ENCODE measurements around the gene TAS2R20.

The TAS2R20 gene

DNA sequence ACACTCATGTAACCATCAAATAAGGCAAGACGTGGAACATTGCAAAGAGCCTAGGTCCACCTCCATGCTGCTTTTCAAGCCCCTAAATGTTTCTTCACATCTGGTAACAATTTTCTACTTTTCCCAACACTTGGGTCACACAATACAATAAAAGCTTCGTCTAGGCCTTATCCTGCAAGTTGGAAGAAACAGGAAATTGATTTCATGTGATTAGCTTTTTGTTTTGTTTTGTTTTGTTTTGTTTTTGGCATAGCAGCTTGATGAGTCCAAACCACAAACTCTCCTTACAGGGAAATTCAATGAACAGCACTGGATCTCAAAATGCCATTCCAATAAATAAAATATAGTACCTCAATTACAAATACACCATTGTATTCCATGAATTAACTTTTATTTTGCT lies 30.7 kb downstream of the TAS2R20 start:
- TF ChIP-seq CSDC2 (CRISPR knock-in tag; IDR thresholded peaks at IDR 0.05) (no peak), OSR1 (CRISPR knock-in tag; IDR thresholded peaks at IDR 0.05) (no peak), ZNF8 (CRISPR knock-in tag; IDR thresholded peaks at IDR 0.05) (no peak)
- no peak for ATAC-seq

DNA sequence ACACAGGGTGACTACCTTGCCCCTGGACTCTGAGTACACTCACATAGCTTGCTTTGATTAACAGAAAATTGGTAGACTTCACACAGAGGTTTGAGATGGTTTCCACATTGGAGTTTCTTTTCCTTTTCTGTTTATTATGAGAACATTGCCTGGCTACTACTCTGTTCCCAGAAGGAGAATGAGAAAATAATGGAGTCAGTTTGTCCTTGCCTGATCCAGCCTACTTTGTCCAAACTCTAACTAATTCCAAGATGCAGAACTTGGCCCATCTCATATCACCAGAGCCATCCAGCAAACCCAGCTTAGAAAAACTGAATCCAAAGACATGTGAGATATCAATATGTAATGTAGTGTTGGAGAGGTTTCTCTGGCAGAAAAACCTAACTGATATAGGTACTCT lies 31.8 kb downstream of the TAS2R20 start:
- TF ChIP-seq RARB (CRISPR knock-in tag; IDR thresholded peaks at IDR 0.05), result no peak
- no peak for TF ChIP-seq TCF4 (CRISPR knock-in tag; IDR thresholded peaks at IDR 0.05; ENCODE audit: borderline replicate concordance)
- TF ChIP-seq BACH2 (CRISPR knock-in tag; IDR thresholded peaks at IDR 0.05; ENCODE audit: borderline replicate concordance), result no peak
- TF ChIP-seq, protein P1, sequence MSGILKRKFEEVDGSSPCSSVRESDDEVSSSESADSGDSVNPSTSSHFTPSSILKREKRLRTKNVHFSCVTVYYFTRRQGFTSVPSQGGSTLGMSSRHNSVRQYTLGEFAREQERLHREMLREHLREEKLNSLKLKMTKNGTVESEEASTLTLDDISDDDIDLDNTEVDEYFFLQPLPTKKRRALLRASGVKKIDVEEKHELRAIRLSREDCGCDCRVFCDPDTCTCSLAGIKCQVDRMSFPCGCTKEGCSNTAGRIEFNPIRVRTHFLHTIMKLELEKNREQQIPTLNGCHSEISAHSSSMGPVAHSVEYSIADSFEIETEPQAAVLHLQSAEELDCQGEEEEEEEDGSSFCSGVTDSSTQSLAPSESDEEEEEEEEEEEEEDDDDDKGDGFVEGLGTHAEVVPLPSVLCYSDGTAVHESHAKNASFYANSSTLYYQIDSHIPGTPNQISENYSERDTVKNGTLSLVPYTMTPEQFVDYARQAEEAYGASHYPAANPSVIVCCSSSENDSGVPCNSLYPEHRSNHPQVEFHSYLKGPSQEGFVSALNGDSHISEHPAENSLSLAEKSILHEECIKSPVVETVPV (CRISPR knock-in tag; IDR thresholded peaks at IDR 0.05), result no peak
- no peak for ATAC-seq

DNA sequence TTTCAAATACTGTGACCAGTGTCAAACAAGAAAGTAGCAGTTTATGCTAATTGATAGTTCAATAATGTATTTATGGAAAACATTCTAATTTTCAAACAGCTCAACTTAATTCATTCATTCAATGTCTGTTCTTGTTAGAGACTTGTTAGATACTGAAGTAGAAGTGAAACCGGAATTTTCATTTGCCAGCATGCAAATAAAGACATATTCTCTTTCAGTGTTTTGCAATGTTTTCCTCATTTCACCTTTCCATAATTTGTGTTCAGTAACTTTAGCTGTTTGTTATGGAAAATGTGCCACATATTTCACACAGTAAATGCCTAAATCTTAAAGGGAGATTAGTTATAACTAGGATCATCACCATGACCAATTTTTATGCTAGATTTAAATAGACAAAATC lies 32.6 kb downstream of the TAS2R20 start:
- TF ChIP-seq GLIS3 (CRISPR knock-in tag; IDR thresholded peaks at IDR 0.05) (no peak), ZNF8 (CRISPR knock-in tag; IDR thresholded peaks at IDR 0.05) (no peak), ISL1 (CRISPR knock-in tag; IDR thresholded peaks at IDR 0.05) (no peak), TOX (CRISPR knock-in tag; IDR thresholded peaks at IDR 0.05; ENCODE audit: borderline replicate concordance) (no peak), SNAI2 (CRISPR knock-in tag; IDR thresholded peaks at IDR 0.05) (no peak), RARB (CRISPR knock-in tag; IDR thresholded peaks at IDR 0.05) (no peak), ESRRG (CRISPR knock-in tag; IDR thresholded peaks at IDR 0.05) (no peak), ZFP30 (CRISPR knock-in tag; IDR thresholded peaks at IDR 0.05) (no peak), BACH2 (CRISPR knock-in tag; IDR thresholded peaks at IDR 0.05; ENCODE audit: borderline replicate concordance) (no peak), ZFP3 (CRISPR knock-in tag; IDR thresholded peaks at IDR 0.05) (no peak), CSDC2 (CRISPR knock-in tag; IDR thresholded peaks at IDR 0.05) (no peak), ARNTL (CRISPR knock-in tag; IDR thresholded peaks at IDR 0.05; ENCODE audit: borderline replicate concordance, low read depth) (no peak), TCF4 (CRISPR knock-in tag; IDR thresholded peaks at IDR 0.05; ENCODE audit: borderline replicate concordance) (no peak), ZNF70 (CRISPR knock-in tag; IDR thresholded peaks at IDR 0.05) (no peak)
- TF ChIP-seq, protein P1 (CRISPR knock-in tag; IDR thresholded peaks at IDR 0.05), result no peak
- TF ChIP-seq, protein P2, sequence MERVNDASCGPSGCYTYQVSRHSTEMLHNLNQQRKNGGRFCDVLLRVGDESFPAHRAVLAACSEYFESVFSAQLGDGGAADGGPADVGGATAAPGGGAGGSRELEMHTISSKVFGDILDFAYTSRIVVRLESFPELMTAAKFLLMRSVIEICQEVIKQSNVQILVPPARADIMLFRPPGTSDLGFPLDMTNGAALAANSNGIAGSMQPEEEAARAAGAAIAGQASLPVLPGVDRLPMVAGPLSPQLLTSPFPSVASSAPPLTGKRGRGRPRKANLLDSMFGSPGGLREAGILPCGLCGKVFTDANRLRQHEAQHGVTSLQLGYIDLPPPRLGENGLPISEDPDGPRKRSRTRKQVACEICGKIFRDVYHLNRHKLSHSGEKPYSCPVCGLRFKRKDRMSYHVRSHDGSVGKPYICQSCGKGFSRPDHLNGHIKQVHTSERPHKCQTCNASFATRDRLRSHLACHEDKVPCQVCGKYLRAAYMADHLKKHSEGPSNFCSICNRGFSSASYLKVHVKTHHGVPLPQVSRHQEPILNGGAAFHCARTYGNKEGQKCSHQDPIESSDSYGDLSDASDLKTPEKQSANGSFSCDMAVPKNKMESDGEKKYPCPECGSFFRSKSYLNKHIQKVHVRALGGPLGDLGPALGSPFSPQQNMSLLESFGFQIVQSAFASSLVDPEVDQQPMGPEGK (CRISPR knock-in tag; IDR thresholded peaks at IDR 0.05; ENCODE audit: borderline replicate concordance), result no peak
- TF ChIP-seq, protein P3, sequence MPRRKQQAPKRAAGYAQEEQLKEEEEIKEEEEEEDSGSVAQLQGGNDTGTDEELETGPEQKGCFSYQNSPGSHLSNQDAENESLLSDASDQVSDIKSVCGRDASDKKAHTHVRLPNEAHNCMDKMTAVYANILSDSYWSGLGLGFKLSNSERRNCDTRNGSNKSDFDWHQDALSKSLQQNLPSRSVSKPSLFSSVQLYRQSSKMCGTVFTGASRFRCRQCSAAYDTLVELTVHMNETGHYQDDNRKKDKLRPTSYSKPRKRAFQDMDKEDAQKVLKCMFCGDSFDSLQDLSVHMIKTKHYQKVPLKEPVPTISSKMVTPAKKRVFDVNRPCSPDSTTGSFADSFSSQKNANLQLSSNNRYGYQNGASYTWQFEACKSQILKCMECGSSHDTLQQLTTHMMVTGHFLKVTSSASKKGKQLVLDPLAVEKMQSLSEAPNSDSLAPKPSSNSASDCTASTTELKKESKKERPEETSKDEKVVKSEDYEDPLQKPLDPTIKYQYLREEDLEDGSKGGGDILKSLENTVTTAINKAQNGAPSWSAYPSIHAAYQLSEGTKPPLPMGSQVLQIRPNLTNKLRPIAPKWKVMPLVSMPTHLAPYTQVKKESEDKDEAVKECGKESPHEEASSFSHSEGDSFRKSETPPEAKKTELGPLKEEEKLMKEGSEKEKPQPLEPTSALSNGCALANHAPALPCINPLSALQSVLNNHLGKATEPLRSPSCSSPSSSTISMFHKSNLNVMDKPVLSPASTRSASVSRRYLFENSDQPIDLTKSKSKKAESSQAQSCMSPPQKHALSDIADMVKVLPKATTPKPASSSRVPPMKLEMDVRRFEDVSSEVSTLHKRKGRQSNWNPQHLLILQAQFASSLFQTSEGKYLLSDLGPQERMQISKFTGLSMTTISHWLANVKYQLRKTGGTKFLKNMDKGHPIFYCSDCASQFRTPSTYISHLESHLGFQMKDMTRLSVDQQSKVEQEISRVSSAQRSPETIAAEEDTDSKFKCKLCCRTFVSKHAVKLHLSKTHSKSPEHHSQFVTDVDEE (CRISPR knock-in tag; IDR thresholded peaks at IDR 0.05), result no peak
- TF ChIP-seq, protein P4, sequence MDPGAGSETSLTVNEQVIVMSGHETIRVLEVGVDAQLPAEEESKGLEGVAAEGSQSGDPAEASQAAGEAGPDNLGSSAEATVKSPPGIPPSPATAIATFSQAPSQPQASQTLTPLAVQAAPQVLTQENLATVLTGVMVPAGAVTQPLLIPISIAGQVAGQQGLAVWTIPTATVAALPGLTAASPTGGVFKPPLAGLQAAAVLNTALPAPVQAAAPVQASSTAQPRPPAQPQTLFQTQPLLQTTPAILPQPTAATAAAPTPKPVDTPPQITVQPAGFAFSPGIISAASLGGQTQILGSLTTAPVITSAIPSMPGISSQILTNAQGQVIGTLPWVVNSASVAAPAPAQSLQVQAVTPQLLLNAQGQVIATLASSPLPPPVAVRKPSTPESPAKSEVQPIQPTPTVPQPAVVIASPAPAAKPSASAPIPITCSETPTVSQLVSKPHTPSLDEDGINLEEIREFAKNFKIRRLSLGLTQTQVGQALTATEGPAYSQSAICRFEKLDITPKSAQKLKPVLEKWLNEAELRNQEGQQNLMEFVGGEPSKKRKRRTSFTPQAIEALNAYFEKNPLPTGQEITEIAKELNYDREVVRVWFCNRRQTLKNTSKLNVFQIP (CRISPR knock-in tag; IDR thresholded peaks at IDR 0.05; ENCODE audit: borderline replicate concordance, low read depth), result no peak
- no peak for ATAC-seq

DNA sequence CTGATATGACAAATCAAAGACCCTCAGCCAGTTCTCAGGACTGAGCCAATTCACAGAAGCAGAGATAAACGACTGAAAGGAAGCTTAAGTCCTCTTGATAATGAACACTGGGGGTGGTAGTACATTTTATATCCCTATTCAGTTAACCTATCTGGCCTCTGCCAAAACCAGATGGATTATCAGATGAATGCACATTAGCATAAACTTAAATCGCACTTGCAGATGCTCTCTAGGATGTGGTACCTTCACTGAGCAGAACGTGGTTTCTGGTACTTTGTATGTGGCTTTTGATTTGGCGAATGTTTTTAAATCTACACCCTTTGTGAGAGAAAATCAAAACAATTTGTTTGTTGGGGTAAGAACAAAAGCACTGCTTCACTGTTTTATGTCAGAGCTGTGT lies 37.9 kb downstream of the TAS2R20 start:
- no peak for ATAC-seq
- TF ChIP-seq ARNTL (CRISPR knock-in tag; IDR thresholded peaks at IDR 0.05; ENCODE audit: borderline replicate concordance, low read depth) (no peak), ZNF565 (CRISPR knock-in tag; conservative IDR thresholded peaks at IDR 0.05; ENCODE audit: low read depth) (no peak), ZNF70 (CRISPR knock-in tag; IDR thresholded peaks at IDR 0.05) (no peak), ZNF8 (CRISPR knock-in tag; IDR thresholded peaks at IDR 0.05) (no peak), GLIS3 (CRISPR knock-in tag; IDR thresholded peaks at IDR 0.05) (no peak), OSR1 (CRISPR knock-in tag; IDR thresholded peaks at IDR 0.05) (no peak)
- TF ChIP-seq, protein P3 (CRISPR knock-in tag; IDR thresholded peaks at IDR 0.05), result no peak
